ENCODE results near the gene EXOC1. TPM values are rescaled to one million over a fixed set of nuclear protein-coding genes. Genes with fewer than 3 reads are reported as not detected.

EXOC1 gene
- total and polyA plus RNA-seq, 10 of the 15 experiments (the other 5 are each of a cell fraction or from before 2014, with no cell fraction given): 11.8 to 36.6 (median 21.1) TPM

GRCh38 chr4:55859711-55860110 is 6.3 kb downstream of the EXOC1 start:
- Histone ChIP-seq H3K4me1 (ENCODE audit: control insufficient read depth, insufficient read depth, low read length) (no peaks in the 10 kb centered on the region), H3K79me2 (ENCODE audit: control insufficient read depth, insufficient read depth, low read length) (peaks cover 9% of the 10 kb centered on the region), H3K9ac (ENCODE audit: control insufficient read depth, insufficient read depth, low read length) (no peak overlapping the region), H3K4me3 (no peak overlapping the region), H3K4me2 (ENCODE audit: control insufficient read depth, insufficient read depth) (no peak overlapping the region), H3K36me3 (ENCODE audit: control insufficient read depth in 2 of 2, insufficient read depth in 2 of 2, low read length in 1 of 2) (peaks cover 0 to 3% of the 10 kb centered on the region in 2 experiments; a peak in 1 of 4 replicates), H3K27me3 (replicated peaks in 1 of 2; ENCODE audit: control insufficient read depth in 2 of 2, insufficient read depth in 2 of 2, low read length in 1 of 2) (no peaks in the 10 kb centered on the region), H3K9me3 (replicated peaks; ENCODE audit: control insufficient read depth, insufficient read depth, low read length) (no peaks in the 10 kb centered on the region; the same call in 2 of the 3 replicates), H2AFZ (ENCODE audit: control insufficient read depth, low read depth, low read length) (no peak overlapping the region), H4K20me1 (ENCODE audit: control insufficient read depth, insufficient read depth) (no peaks in the 10 kb centered on the region), H3K27ac (ENCODE audit: control insufficient read depth, insufficient read depth) (no peak overlapping the region)
- WGBS (ENCODE audit: insufficient coverage, insufficient replicate concordance, low lambda C conversion rate, missing lambda C conversion rate): 88% methylated on average over 2 of the region's 2 CpGs
- ATAC-seq (no peak), FAIRE-seq (no peak), DNase-seq (ENCODE audit: low read depth, low spot score) (no peak)
- POLR2A ChIA-PET: no interaction called here
- BruUV-seq (replicated peaks): no TSS peak
- intact Hi-C loops (cut with micrococcal nuclease; ENCODE audit: unreplicated experiment): no loop called here
- SMC1A ChIA-PET (ENCODE audit: uncharacterized antibody, unreplicated experiment): no interaction called here
- TF ChIP-seq JUNB (IDR thresholded peaks at IDR 0.05) (no peak), IRF4 (IDR thresholded peaks at IDR 0.05; ENCODE audit: low read depth, low read length) (no peak), NFIC (IDR thresholded peaks at IDR 0.05; ENCODE audit: low read depth, low read length) (no peak), PAX8 (IDR thresholded peaks at IDR 0.05) (no peak)
- TF ChIP-seq, protein P1, sequence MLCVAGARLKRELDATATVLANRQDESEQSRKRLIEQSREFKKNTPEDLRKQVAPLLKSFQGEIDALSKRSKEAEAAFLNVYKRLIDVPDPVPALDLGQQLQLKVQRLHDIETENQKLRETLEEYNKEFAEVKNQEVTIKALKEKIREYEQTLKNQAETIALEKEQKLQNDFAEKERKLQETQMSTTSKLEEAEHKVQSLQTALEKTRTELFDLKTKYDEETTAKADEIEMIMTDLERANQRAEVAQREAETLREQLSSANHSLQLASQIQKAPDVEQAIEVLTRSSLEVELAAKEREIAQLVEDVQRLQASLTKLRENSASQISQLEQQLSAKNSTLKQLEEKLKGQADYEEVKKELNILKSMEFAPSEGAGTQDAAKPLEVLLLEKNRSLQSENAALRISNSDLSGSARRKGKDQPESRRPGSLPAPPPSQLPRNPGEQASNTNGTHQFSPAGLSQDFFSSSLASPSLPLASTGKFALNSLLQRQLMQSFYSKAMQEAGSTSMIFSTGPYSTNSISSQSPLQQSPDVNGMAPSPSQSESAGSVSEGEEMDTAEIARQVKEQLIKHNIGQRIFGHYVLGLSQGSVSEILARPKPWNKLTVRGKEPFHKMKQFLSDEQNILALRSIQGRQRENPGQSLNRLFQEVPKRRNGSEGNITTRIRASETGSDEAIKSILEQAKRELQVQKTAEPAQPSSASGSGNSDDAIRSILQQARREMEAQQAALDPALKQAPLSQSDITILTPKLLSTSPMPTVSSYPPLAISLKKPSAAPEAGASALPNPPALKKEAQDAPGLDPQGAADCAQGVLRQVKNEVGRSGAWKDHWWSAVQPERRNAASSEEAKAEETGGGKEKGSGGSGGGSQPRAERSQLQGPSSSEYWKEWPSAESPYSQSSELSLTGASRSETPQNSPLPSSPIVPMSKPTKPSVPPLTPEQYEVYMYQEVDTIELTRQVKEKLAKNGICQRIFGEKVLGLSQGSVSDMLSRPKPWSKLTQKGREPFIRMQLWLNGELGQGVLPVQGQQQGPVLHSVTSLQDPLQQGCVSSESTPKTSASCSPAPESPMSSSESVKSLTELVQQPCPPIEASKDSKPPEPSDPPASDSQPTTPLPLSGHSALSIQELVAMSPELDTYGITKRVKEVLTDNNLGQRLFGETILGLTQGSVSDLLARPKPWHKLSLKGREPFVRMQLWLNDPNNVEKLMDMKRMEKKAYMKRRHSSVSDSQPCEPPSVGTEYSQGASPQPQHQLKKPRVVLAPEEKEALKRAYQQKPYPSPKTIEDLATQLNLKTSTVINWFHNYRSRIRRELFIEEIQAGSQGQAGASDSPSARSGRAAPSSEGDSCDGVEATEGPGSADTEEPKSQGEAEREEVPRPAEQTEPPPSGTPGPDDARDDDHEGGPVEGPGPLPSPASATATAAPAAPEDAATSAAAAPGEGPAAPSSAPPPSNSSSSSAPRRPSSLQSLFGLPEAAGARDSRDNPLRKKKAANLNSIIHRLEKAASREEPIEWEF (IDR thresholded peaks at IDR 0.05; ENCODE audit: insufficient replicate concordance, low read depth, low read length): no peak
- in situ Hi-C loops (cut with MboI): loop anchor here (25.0 kb wide), 1 partner anchor 447 kb away; no protein-coding TSS in a partner anchor
- CTCF ChIA-PET: interaction anchor here (1.0 kb wide), 1 partner anchor 514 kb away, joined by 3 read pairs; no protein-coding TSS in a partner anchor
- RAD21 ChIA-PET (ENCODE audit: unreplicated experiment): no interaction called here

All from GM12878 (cell line).